Measurements from ENCODE around the gene KANSL1. TPM values are rescaled to one million over a fixed set of nuclear protein-coding genes. Genes with fewer than 3 reads are reported as not detected.

Gene KANSL1
- total RNA-seq, 1 donor from 2014 or later: 136 TPM

- no peak for TF ChIP-seq CTCF (IDR thresholded peaks at IDR 0.05)
- no peak for TF ChIP-seq EZH2 (IDR thresholded peaks at IDR 0.05)
- no peak for TF ChIP-seq EZH2phosphoT487 (IDR thresholded peaks at IDR 0.05)
- H3K36me3 ChIP-seq: peaks cover 21% of the 10 kb centered on the region
- H3K27ac ChIP-seq: no peak overlapping the region
Observed at GRCh38 chr17:46080118-46081017, 112.9 kb downstream of the KANSL1 start.

GRCh38 chr17:46078675-46079074, 114.6 kb downstream of the KANSL1 start:
- H3F3A ChIP-seq (ENCODE audit: low read depth): peaks cover 37% of the 10 kb centered on the region
- H3K79me2 ChIP-seq (ENCODE audit: low read depth): peaks cover 96% of the 10 kb centered on the region
- no peak overlapping the region for H2AFZ ChIP-seq (replicated peaks)
- no peak for DNase-seq (ENCODE audit: low spot score)
- peaks cover 15% of the 10 kb centered on the region for H3K36me3 ChIP-seq
- H3K27ac ChIP-seq: peak overlapping the region; percentile 33
- peaks cover 34% of the 10 kb centered on the region for H3K36me3 Mint-ChIP-seq
- no peaks in the 10 kb centered on the region for H3K27me3 ChIP-seq
- TF ChIP-seq EZH2phosphoT487 (IDR thresholded peaks at IDR 0.05) (no peak), CTCF (IDR thresholded peaks at IDR 0.05) (no peak), EZH2 (IDR thresholded peaks at IDR 0.05) (no peak)
- H3K4me3 ChIP-seq: no peak overlapping the region
- H3K9me3 ChIP-seq (ENCODE audit: low read depth): no peaks in the 10 kb centered on the region
- H4K20me1 ChIP-seq (ENCODE audit: low read depth): peaks cover 72% of the 10 kb centered on the region
- H3K4me2 ChIP-seq: no peak overlapping the region
- no peak overlapping the region for H3K27ac Mint-ChIP-seq
- no peak overlapping the region for H3K9ac ChIP-seq
- H3K27me3 Mint-ChIP-seq (ENCODE audit: insufficient read depth, low read depth): no peaks in the 10 kb centered on the region
- H3K4me1 ChIP-seq: peaks cover 28% of the 10 kb centered on the region
- H3K4me1 Mint-ChIP-seq: peaks cover 19% of the 10 kb centered on the region
- H3K9me3 Mint-ChIP-seq: peaks cover 8% of the 10 kb centered on the region
- no peak overlapping the region for H3K4me3 Mint-ChIP-seq

More at GRCh38 chr17:46080118-46081017, 112.9 kb downstream of the KANSL1 start:
- peaks cover 75% of the 10 kb centered on the region for H4K20me1 ChIP-seq (ENCODE audit: low read depth)
- peaks cover 2% of the 10 kb centered on the region for H3K27me3 Mint-ChIP-seq (ENCODE audit: insufficient read depth, low read depth)
- no peak overlapping the region for H3K27ac Mint-ChIP-seq
- H3K4me1 ChIP-seq: peaks cover 28% of the 10 kb centered on the region
- H2AFZ ChIP-seq (replicated peaks): no peak overlapping the region
- no peak overlapping the region for H3K4me3 Mint-ChIP-seq
- no peak overlapping the region for H3K9ac ChIP-seq
- peaks cover 19% of the 10 kb centered on the region for H3K4me1 Mint-ChIP-seq
- H3F3A ChIP-seq (ENCODE audit: low read depth): peaks cover 33% of the 10 kb centered on the region
- H3K9me3 Mint-ChIP-seq: peaks cover 8% of the 10 kb centered on the region
- peaks cover 97% of the 10 kb centered on the region for H3K79me2 ChIP-seq (ENCODE audit: low read depth)
- no peak overlapping the region for H3K4me2 ChIP-seq
- H3K36me3 Mint-ChIP-seq: peaks cover 30% of the 10 kb centered on the region
- no peaks in the 10 kb centered on the region for H3K27me3 ChIP-seq
- H3K9me3 ChIP-seq (ENCODE audit: low read depth): no peaks in the 10 kb centered on the region
- no peak overlapping the region for H3K4me3 ChIP-seq
- DNase-seq (ENCODE audit: low spot score): no peak

- no peak for DNase-seq (ENCODE audit: low spot score)
- no peak overlapping the region for H3K27ac Mint-ChIP-seq
- Histone ChIP-seq H4K20me1 (ENCODE audit: low read depth) (peaks cover 68% of the 10 kb centered on the region), H3K36me3 (peaks cover 5% of the 10 kb centered on the region), H2AFZ (replicated peaks) (no peak overlapping the region), H3K4me3 (no peak overlapping the region), H3K4me1 (peaks cover 30% of the 10 kb centered on the region), H3K4me2 (no peak overlapping the region), H3K27ac (no peak overlapping the region), H3K79me2 (ENCODE audit: low read depth) (peaks cover 97% of the 10 kb centered on the region), H3F3A (ENCODE audit: low read depth) (peaks cover 42% of the 10 kb centered on the region), H3K9ac (no peak overlapping the region), H3K9me3 (ENCODE audit: low read depth) (no peaks in the 10 kb centered on the region), H3K27me3 (no peaks in the 10 kb centered on the region)
- TF ChIP-seq EZH2 (IDR thresholded peaks at IDR 0.05): no peak
- TF ChIP-seq EZH2phosphoT487 (IDR thresholded peaks at IDR 0.05): no peak
- TF ChIP-seq CTCF (IDR thresholded peaks at IDR 0.05): no peak
- H3K27me3 Mint-ChIP-seq (ENCODE audit: insufficient read depth, low read depth): no peaks in the 10 kb centered on the region
- peaks cover 8% of the 10 kb centered on the region for H3K9me3 Mint-ChIP-seq
- peaks cover 30% of the 10 kb centered on the region for H3K36me3 Mint-ChIP-seq
- H3K4me1 Mint-ChIP-seq: peaks cover 41% of the 10 kb centered on the region
- H3K4me3 Mint-ChIP-seq: no peak overlapping the region
Observed at GRCh38 chr17:46074540-46074939, 118.7 kb downstream of the KANSL1 start.
